BJ (cell line): ENCODE results near the gene MINDY3. TPM values are rescaled to one million over a fixed set of nuclear protein-coding genes. Genes with fewer than 3 reads are reported as not detected.

Experiments
- CTCF ChIA-PET: fragments of 350-600 bp; formaldehyde crosslinking; extraction: SDS; loops from one replicate; lab custom pipeline; 2021; ENCODE audit warnings: antibody characterized with exemption, inconsistent platforms; lab: Yijun Ruan, JAX
- POLR2A ChIA-PET: fragments of 300-600 bp; sonication (Branson Sonifier 250); formaldehyde crosslinking; extraction: SDS; loops from one replicate; lab custom pipeline; 2021; ENCODE audit warnings: antibody characterized with exemption; lab: Charles Lee
- DNase-seq: peaks from one replicate; pipeline ENCODE4 v3.0.0-alpha.2; 2011; ENCODE audit warnings: low read depth
- H3K27me3 ChIP-seq: 2 replicates; pipeline ENCODE4 v1.6.0; 2011; ENCODE audit warnings: low read length; ENCODE audit not compliant: control insufficient read depth, insufficient read depth
- H3K36me3 ChIP-seq: 2 replicates; pipeline ENCODE4 v1.5.1; 2011; ENCODE audit warnings: low read length; ENCODE audit not compliant: control insufficient read depth, insufficient read depth
- H3K4me3 ChIP-seq: 2 replicates; pipeline ENCODE4 v1.5.1; 2011; ENCODE audit warnings: low read depth, mild to moderate bottlenecking, control low read depth, low read length
- CTCF ChIP-seq: IDR thresholded peaks from 2 replicates; pipeline ENCODE4 v1.5.1; 2011; ENCODE audit warnings: low read depth, mild to moderate bottlenecking, control low read depth, inconsistent platforms, low read length, moderate library complexity; ENCODE audit not compliant: insufficient read depth
- polyA plus RNA-seq: library from polyadenylated mRNA; depleted of rRNA; stranded (reverse); fragments of >200 nt; gene quantifications from 2 replicates; pipeline ENCODE4 v1.2.3, GENCODE V29; 2011

MINDY3 gene
- polyA plus RNA-seq, 1 experiment: 11.9 TPM

GRCh38 chr10:15744217-15744865 lies 116.0 kb downstream of the MINDY3 start:
- peaks cover 2% of the 10 kb centered on the region; the same call in 1 of the 2 replicates for H3K27me3 ChIP-seq
- no peaks in the 10 kb centered on the region for H3K36me3 ChIP-seq
- DNase-seq: no peak
- no peak overlapping the region for H3K4me3 ChIP-seq
- TF ChIP-seq CTCF: peak; percentile 66
- POLR2A ChIA-PET: no interaction called here
- CTCF ChIA-PET: interaction anchor here (1.0 to 2.9 kb wide), 7 partner anchors 10 to 321 kb away, joined by 3 to 8 read pairs (median 3); no protein-coding TSS in a partner anchor

GRCh38 chr10:15743443-15743842 lies 116.9 kb downstream of the MINDY3 start:
- CTCF ChIA-PET: interaction anchor here (0.8 to 2.9 kb wide), 5 partner anchors 9 to 315 kb away, joined by 3 to 8 read pairs (median 4); no protein-coding TSS in a partner anchor
- no peak for TF ChIP-seq CTCF

GRCh38 chr10:15742836-15743235 lies 117.5 kb downstream of the MINDY3 start:
- H3K36me3 ChIP-seq: no peaks in the 10 kb centered on the region
- POLR2A ChIA-PET: no interaction called here
- TF ChIP-seq CTCF: no peak
- H3K27me3 ChIP-seq: peaks cover 2% of the 10 kb centered on the region; the same call in 1 of the 2 replicates
- DNase-seq: no peak
- CTCF ChIA-PET: interaction anchor here (0.8 to 2.9 kb wide), 4 partner anchors 8 to 314 kb away, joined by 3 to 8 read pairs (median 4); no protein-coding TSS in a partner anchor
- H3K4me3 ChIP-seq: no peak overlapping the region

More at GRCh38 chr10:15743443-15743842, 116.9 kb downstream of the MINDY3 start:
- Histone ChIP-seq H3K27me3 (peaks cover 2% of the 10 kb centered on the region; the same call in 1 of the 2 replicates), H3K36me3 (no peaks in the 10 kb centered on the region), H3K4me3 (no peak overlapping the region)
- DNase-seq: no peak
- POLR2A ChIA-PET: no interaction called here

GRCh38 chr10:15742102-15742501 lies 118.2 kb downstream of the MINDY3 start:
- TF ChIP-seq CTCF: no peak
- H3K4me3 ChIP-seq: no peak overlapping the region
- no peaks in the 10 kb centered on the region for H3K36me3 ChIP-seq
- DNase-seq: no peak
- POLR2A ChIA-PET: no interaction called here
- H3K27me3 ChIP-seq: peaks cover 2% of the 10 kb centered on the region; the same call in 1 of the 2 replicates
- CTCF ChIA-PET: no interaction called here

GRCh38 chr10:15741581-15741980 lies 118.7 kb downstream of the MINDY3 start:
- CTCF ChIA-PET: no interaction called here
- Histone ChIP-seq H3K27me3 (peaks cover 2% of the 10 kb centered on the region; the same call in 1 of the 2 replicates), H3K4me3 (no peak overlapping the region), H3K36me3 (no peaks in the 10 kb centered on the region)
- no peak for DNase-seq
- POLR2A ChIA-PET: no interaction called here
- TF ChIP-seq CTCF: no peak
